WERI-Rb-1 (cell line): ENCODE results near the gene METTL16.
"Not testable (repeated sequence)": the region's sequence is repeated elsewhere in the genome, so short reads cannot be mapped to it uniquely, and the experiment has no call there.

Source experiments
- DNase-seq: peaks from one replicate; pipeline ENCODE4 v3.0.0-alpha.2; 2020
- H3K27ac ChIP-seq: fragments of 250-450 bp; sonication (Bioruptor Pico); 2 replicates; pipeline ENCODE4 v1.5.1; 2020; ENCODE audit warnings: mild to moderate bottlenecking, moderate library complexity
- H3K27me3 ChIP-seq: fragments of 250-450 bp; sonication (Bioruptor Pico); 2 replicates; pipeline ENCODE4 v1.5.1; 2021; ENCODE audit warnings: mild to moderate bottlenecking, low read depth, moderate library complexity; ENCODE audit not compliant: insufficient read depth, severe bottlenecking
- H3K36me3 ChIP-seq: fragments of 250-450 bp; sonication (Bioruptor Pico); 2 replicates; pipeline ENCODE4 v1.5.1; 2020; ENCODE audit warnings: mild to moderate bottlenecking, moderate library complexity
- H3K4me3 ChIP-seq: 2 replicates; pipeline ENCODE4 v1.5.1; 2011; ENCODE audit warnings: low read depth, mild to moderate bottlenecking, control low read depth, low read length
- H3K9me3 ChIP-seq: fragments of 250-450 bp; sonication (Bioruptor Pico); 2 replicates; pipeline ENCODE4 v1.5.1; 2021; ENCODE audit warnings: mild to moderate bottlenecking, moderate library complexity; ENCODE audit not compliant: severe bottlenecking
- CTCF ChIP-seq: IDR thresholded peaks from 2 replicates; pipeline ENCODE4 v1.5.1; 2011; ENCODE audit warnings: low read depth, mild to moderate bottlenecking, control low read depth, inconsistent platforms, low read length

Gene METTL16

GRCh38 chr17:2502871-2503580, 8.7 kb downstream of the METTL16 start:
- no peak for DNase-seq
- Histone ChIP-seq H3K9me3 (no peaks in the 10 kb centered on the region), H3K27me3 (no peaks in the 10 kb centered on the region), H3K27ac (no peak overlapping the region), H3K4me3 (no peak overlapping the region), H3K36me3 (peaks cover 53% of the 10 kb centered on the region)
- TF ChIP-seq CTCF = no peak

GRCh38 chr17:2500446-2500845, 11.2 kb downstream of the METTL16 start:
- TF ChIP-seq CTCF = no peak
- no peak for DNase-seq
- Histone ChIP-seq H3K36me3 (peaks cover 65% of the 10 kb centered on the region), H3K27ac (no peak overlapping the region), H3K27me3 (no peaks in the 10 kb centered on the region), H3K4me3 (no peak overlapping the region), H3K9me3 (no peaks in the 10 kb centered on the region)

GRCh38 chr17:2489286-2489685, 22.4 kb downstream of the METTL16 start:
- not testable (repeated sequence) for H3K27ac ChIP-seq, H3K27me3 ChIP-seq

GRCh38 chr17:2487306-2487705, 24.4 kb downstream of the METTL16 start:
- Histone ChIP-seq H3K27ac (no peak overlapping the region), H3K27me3 (no peaks in the 10 kb centered on the region), H3K9me3 (no peaks in the 10 kb centered on the region), H3K4me3 (no peak overlapping the region), H3K36me3 (peaks cover 9% of the 10 kb centered on the region)
- no peak for DNase-seq
- TF ChIP-seq CTCF = no peak

More at GRCh38 chr17:2489286-2489685, 22.4 kb downstream of the METTL16 start:
- H3K36me3 ChIP-seq = peaks cover 21% of the 10 kb centered on the region
- DNase-seq, H3K4me3 ChIP-seq, H3K9me3 ChIP-seq: not testable (repeated sequence)

GRCh38 chr17:2486709-2487108, 25.0 kb downstream of the METTL16 start:
- H3K36me3 ChIP-seq, DNase-seq, H3K27me3 ChIP-seq, H3K27ac ChIP-seq, H3K9me3 ChIP-seq, H3K4me3 ChIP-seq: not testable (repeated sequence)

- peaks cover 7% of the 10 kb centered on the region for H3K36me3 ChIP-seq
- H3K9me3 ChIP-seq = no peaks in the 10 kb centered on the region
- no peak for DNase-seq
- H3K27ac ChIP-seq = peak overlapping the region; percentile 10
- TF ChIP-seq CTCF = no peak
- H3K27me3 ChIP-seq = no peaks in the 10 kb centered on the region
- H3K4me3 ChIP-seq = no peak overlapping the region
Measured at GRCh38 chr17:2485970-2486369, 25.7 kb downstream of the METTL16 start.

- Histone ChIP-seq H3K36me3 (peaks cover 7% of the 10 kb centered on the region), H3K9me3 (no peaks in the 10 kb centered on the region), H3K4me3 (peak overlapping the region; percentile 26), H3K27me3 (no peaks in the 10 kb centered on the region), H3K27ac (peak overlapping the region; percentile 10)
- DNase-seq = no peak
- no peak for TF ChIP-seq CTCF
Measured at GRCh38 chr17:2485543-2485942, 26.1 kb downstream of the METTL16 start.
